ENCODE measurements around the gene UBR2. TPM values are rescaled to one million over a fixed set of nuclear protein-coding genes. Genes with fewer than 3 reads are reported as not detected.
"Not testable (repeated sequence)": the region's sequence is repeated elsewhere in the genome, so short reads cannot be mapped to it uniquely, and the experiment has no call there.

The UBR2 gene
- total RNA-seq, 1 experiment from 2014 or later: 22.6 TPM

- DNase-seq (ENCODE audit: low read depth): peak; percentile 14
Measured at GRCh38 chr6:42692137-42692911, 128.5 kb downstream of the UBR2 start.

GRCh38 chr6:42693725-42694323, 130.0 kb downstream of the UBR2 start:
- DNase-seq (ENCODE audit: low read depth): no peak

- no peak for DNase-seq (ENCODE audit: low read depth)
Measured at GRCh38 chr6:42694586-42694985, 130.8 kb downstream of the UBR2 start.

- DNase-seq (ENCODE audit: low read depth): no peak
Measured at GRCh38 chr6:42696526-42697267, 132.9 kb downstream of the UBR2 start.

- DNase-seq (ENCODE audit: low read depth): no peak
Measured at GRCh38 chr6:42697268-42697655, 133.4 kb downstream of the UBR2 start.

GRCh38 chr6:42698217-42698616, 134.4 kb downstream of the UBR2 start:
- DNase-seq (ENCODE audit: low read depth): no peak

- DNase-seq (ENCODE audit: low read depth): peak; percentile 90
Measured at GRCh38 chr6:42702200-42702599, 138.4 kb downstream of the UBR2 start.

GRCh38 chr6:42702786-42703185, 139.0 kb downstream of the UBR2 start:
- not testable (repeated sequence) for DNase-seq (ENCODE audit: low read depth)

GRCh38 chr6:42704251-42704936, 140.6 kb downstream of the UBR2 start:
- peak; percentile 75 for DNase-seq (ENCODE audit: low read depth)

GRCh38 chr6:42704937-42705374, 141.1 kb downstream of the UBR2 start:
- DNase-seq (ENCODE audit: low read depth): no peak

GRCh38 chr6:42707595-42707994, 143.8 kb downstream of the UBR2 start:
- DNase-seq (ENCODE audit: low read depth): no peak

- DNase-seq (ENCODE audit: low read depth): no peak
Measured at GRCh38 chr6:42708096-42708495, 144.3 kb downstream of the UBR2 start.

GRCh38 chr6:42709871-42710270, 146.0 kb downstream of the UBR2 start:
- DNase-seq (ENCODE audit: low read depth): no peak

GRCh38 chr6:42710316-42710715, 146.5 kb downstream of the UBR2 start:
- DNase-seq (ENCODE audit: low read depth): no peak

GRCh38 chr6:42711930-42712329, 148.1 kb downstream of the UBR2 start:
- DNase-seq (ENCODE audit: low read depth): no peak

- DNase-seq (ENCODE audit: low read depth): peak; percentile 63
Measured at GRCh38 chr6:42714098-42714761, 150.4 kb downstream of the UBR2 start.

GRCh38 chr6:42715871-42716270, 152.0 kb downstream of the UBR2 start:
- DNase-seq (ENCODE audit: low read depth): no peak

GRCh38 chr6:42720739-42721138, 156.9 kb downstream of the UBR2 start:
- DNase-seq (ENCODE audit: low read depth): peak; percentile 40

- no peak for DNase-seq (ENCODE audit: low read depth)
Measured at GRCh38 chr6:42722497-42722896, 158.7 kb downstream of the UBR2 start, which contains the start of gene PRPH2. Gene PRPH2 (minus strand): TSS chr6:42722597. CDS start chr6:42722334, 263 bp downstream.

- DNase-seq (ENCODE audit: low read depth): no peak
Measured at GRCh38 chr6:42724825-42725224, 161.0 kb downstream of the UBR2 start.

GRCh38 chr6:42726026-42726425, 162.2 kb downstream of the UBR2 start:
- DNase-seq (ENCODE audit: low read depth): no peak
